ENCODE measurements around the gene ARHGEF7.

Gene ARHGEF7

GRCh38 chr13:111282425-111282824, 167.3 kb downstream of the ARHGEF7 start:
- no peak for DNase-seq

GRCh38 chr13:111282997-111283396, 167.9 kb downstream of the ARHGEF7 start:
- no peak for DNase-seq

GRCh38 chr13:111283457-111283856, 168.3 kb downstream of the ARHGEF7 start:
- DNase-seq, result no peak

- no peak for DNase-seq
Observed at GRCh38 chr13:111283991-111284390, 168.9 kb downstream of the ARHGEF7 start.

GRCh38 chr13:111284565-111284964, 169.5 kb downstream of the ARHGEF7 start:
- no peak for DNase-seq

GRCh38 chr13:111286162-111286561, 171.1 kb downstream of the ARHGEF7 start:
- no peak for DNase-seq

- DNase-seq, result no peak
Observed at GRCh38 chr13:111286749-111287148, 171.6 kb downstream of the ARHGEF7 start.

- no peak for DNase-seq
Observed at GRCh38 chr13:111287201-111287600, 172.1 kb downstream of the ARHGEF7 start.

- no peak for DNase-seq
Observed at GRCh38 chr13:111288276-111288675, 173.2 kb downstream of the ARHGEF7 start.

GRCh38 chr13:111289251-111289650, 174.1 kb downstream of the ARHGEF7 start:
- no peak for DNase-seq

GRCh38 chr13:111291908-111292307, 176.8 kb downstream of the ARHGEF7 start:
- no peak for DNase-seq

GRCh38 chr13:111292710-111293485, 177.8 kb downstream of the ARHGEF7 start:
- DNase-seq, result no peak

- DNase-seq, result no peak
Observed at GRCh38 chr13:111295886-111296285, 180.8 kb downstream of the ARHGEF7 start.

- DNase-seq, result no peak
Observed at GRCh38 chr13:111296417-111296816, 181.3 kb downstream of the ARHGEF7 start.

GRCh38 chr13:111298214-111298975, 183.3 kb downstream of the ARHGEF7 start:
- DNase-seq, result no peak

GRCh38 chr13:111302045-111302726, 187.1 kb downstream of the ARHGEF7 start:
- DNase-seq, result no peak

GRCh38 chr13:111303559-111303958, 188.4 kb downstream of the ARHGEF7 start:
- DNase-seq, result no peak

- peak in 1 of 2 donors; percentile 7 for DNase-seq
Observed at GRCh38 chr13:111304041-111304544, 189.0 kb downstream of the ARHGEF7 start.

- no peak for DNase-seq
Observed at GRCh38 chr13:111304603-111305289, 189.6 kb downstream of the ARHGEF7 start.

GRCh38 chr13:111312944-111313590, 198.0 kb downstream of the ARHGEF7 start:
- no peak for DNase-seq

GRCh38 chr13:111313911-111314425, 198.9 kb downstream of the ARHGEF7 start:
- DNase-seq, result no peak

GRCh38 chr13:111314852-111315251, 199.7 kb downstream of the ARHGEF7 start:
- no peak for DNase-seq
